Measurements from ENCODE around the gene GHRHR. TPM values are rescaled to one million over a fixed set of nuclear protein-coding genes. Genes with fewer than 3 reads are reported as not detected.

GHRHR gene
- total and polyA plus RNA-seq, 2 donors (not counting 1 experiment from before 2014, with no cell fraction given): not detected

DNA sequence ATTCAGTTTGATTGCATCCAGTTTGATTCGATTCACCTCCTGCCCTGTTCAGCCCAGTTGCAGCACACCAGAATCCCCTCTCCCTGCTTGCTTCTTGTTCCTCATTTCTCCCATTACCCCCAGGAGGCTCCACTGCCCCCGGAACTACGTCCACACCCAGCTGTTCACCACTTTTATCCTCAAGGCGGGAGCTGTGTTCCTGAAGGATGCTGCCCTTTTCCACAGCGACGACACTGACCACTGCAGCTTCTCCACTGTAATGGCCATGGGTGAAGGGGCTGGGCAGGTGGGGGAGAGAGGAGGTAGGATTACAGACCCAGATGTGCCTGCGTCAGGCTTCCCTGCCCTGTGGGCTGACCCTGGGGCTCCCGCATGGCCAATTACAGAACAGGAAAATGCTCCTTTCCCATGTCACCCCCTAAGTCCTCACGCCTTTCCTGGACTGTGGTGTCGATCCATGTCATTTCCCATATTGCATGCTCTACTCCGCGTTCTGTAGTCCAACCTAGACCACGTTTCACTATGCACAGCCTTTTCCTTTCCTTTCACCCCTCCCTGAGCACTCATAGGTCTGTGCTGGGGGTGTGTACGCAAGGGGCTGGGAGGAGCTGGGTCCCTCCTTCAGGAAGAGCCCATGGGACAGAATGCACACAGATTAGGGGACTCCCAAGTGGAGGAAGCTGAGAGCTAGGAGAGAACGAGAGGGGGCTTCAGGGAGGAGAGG, 8.2 kb downstream of the GHRHR start:
- no peak for ATAC-seq (ENCODE audit: low read depth)
- no peak overlapping the region for H3K4me2 ChIP-seq (replicated peaks; ENCODE audit: low read depth, low read length, poor library complexity, severe bottlenecking)

DNA sequence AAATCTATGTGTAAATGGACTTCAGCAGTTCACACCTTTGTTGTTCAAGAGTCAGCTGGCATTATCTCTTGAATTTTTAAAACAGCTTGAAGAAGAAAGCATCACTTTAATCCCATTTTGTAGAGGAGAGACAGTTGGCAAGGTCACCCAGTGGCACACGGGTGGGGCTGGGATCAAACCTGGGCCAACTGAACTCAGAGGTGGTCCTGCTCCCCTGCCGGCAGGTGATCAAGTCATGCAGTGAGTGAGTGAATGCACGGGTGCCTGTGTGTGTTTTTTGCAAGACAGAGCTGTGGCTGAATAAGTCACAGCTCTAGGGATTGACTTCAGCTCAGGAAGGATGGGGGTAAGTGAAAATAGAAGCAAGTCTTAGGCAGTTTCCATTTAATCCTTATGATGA, 9.5 kb downstream of the GHRHR start:
- H3K79me2 ChIP-seq (ENCODE audit: control insufficient read depth, insufficient read depth, low read length): no peaks in the 10 kb centered on the region
- no peaks in the 10 kb centered on the region for H4K20me1 ChIP-seq (ENCODE audit: control insufficient read depth, insufficient read depth, low read length, poor library complexity, severe bottlenecking)
- WGBS (ENCODE audit: insufficient coverage): 79% methylated on average over 3 of the region's 3 CpGs
- peaks cover 0 to 5% (median 0%) of the 10 kb centered on the region in 4 experiments for H3K27me3 ChIP-seq (replicated peaks in 1 of 4; ENCODE audit: control extremely low read depth in 1 of 4, control insufficient read depth in 3 of 4, insufficient read depth in 4 of 4, low read length in 3 of 4)
- ATAC-seq (ENCODE audit: low read depth) (no peak), DNase-seq (no peak)
- intact Hi-C loops (cut with micrococcal nuclease): no loop called here
- peaks cover 0 to 6% (median 0%) of the 10 kb centered on the region in 3 donors for H3K9me3 ChIP-seq (ENCODE audit: control extremely low read depth in 1 of 3, control insufficient read depth in 2 of 3, insufficient read depth in 1 of 3, low read length in 2 of 3)
- H3K9me3 Mint-ChIP-seq (ENCODE audit: insufficient read depth): no peaks in the 10 kb centered on the region
- no peak overlapping the region for H3K27ac ChIP-seq (ENCODE audit: low read length in 2 of 2)
- H3K27ac Mint-ChIP-seq: no peak overlapping the region
- H3K36me3 ChIP-seq (replicated peaks in 1 of 2; ENCODE audit: control extremely low read depth in 1 of 2, control insufficient read depth in 1 of 2, extremely low read depth in 1 of 2, insufficient read depth in 2 of 2, low read length in 1 of 2): no peaks in the 10 kb centered on the region
- H3K4me1 Mint-ChIP-seq: peaks cover 26% of the 10 kb centered on the region
- TF ChIP-seq, protein P1, sequence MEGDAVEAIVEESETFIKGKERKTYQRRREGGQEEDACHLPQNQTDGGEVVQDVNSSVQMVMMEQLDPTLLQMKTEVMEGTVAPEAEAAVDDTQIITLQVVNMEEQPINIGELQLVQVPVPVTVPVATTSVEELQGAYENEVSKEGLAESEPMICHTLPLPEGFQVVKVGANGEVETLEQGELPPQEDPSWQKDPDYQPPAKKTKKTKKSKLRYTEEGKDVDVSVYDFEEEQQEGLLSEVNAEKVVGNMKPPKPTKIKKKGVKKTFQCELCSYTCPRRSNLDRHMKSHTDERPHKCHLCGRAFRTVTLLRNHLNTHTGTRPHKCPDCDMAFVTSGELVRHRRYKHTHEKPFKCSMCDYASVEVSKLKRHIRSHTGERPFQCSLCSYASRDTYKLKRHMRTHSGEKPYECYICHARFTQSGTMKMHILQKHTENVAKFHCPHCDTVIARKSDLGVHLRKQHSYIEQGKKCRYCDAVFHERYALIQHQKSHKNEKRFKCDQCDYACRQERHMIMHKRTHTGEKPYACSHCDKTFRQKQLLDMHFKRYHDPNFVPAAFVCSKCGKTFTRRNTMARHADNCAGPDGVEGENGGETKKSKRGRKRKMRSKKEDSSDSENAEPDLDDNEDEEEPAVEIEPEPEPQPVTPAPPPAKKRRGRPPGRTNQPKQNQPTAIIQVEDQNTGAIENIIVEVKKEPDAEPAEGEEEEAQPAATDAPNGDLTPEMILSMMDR (IDR thresholded peaks at IDR 0.05): no peak
- no peak for TF ChIP-seq EZH2 (IDR thresholded peaks at IDR 0.05; ENCODE audit: borderline replicate concordance, insufficient read depth, low read depth, low read length, poor library complexity, severe bottlenecking)
- peaks cover 22% of the 10 kb centered on the region for H3K27me3 Mint-ChIP-seq
- ChIA-PET POLR2A (no interaction called here), CTCF (interaction anchor here (1.7 to 2.5 kb wide), 2 partner anchors 11 to 34 kb away, joined by 12 to 20 read pairs; no protein-coding TSS in a partner anchor)
- H3K4me3 ChIP-seq (ENCODE audit: control extremely low read depth in 1 of 5, extremely low read depth in 1 of 5, insufficient read depth in 1 of 5, low read depth in 2 of 5, low read length in 4 of 5): no peak overlapping the region
- no peak overlapping the region for H2AFZ ChIP-seq (ENCODE audit: insufficient read depth, low read depth, low read length, poor library complexity, severe bottlenecking)
- peaks cover 4 to 19% of the 10 kb centered on the region in 2 donors for H3K4me1 ChIP-seq (ENCODE audit: control insufficient read depth in 2 of 2, insufficient read depth in 2 of 2, low read length in 2 of 2)
- H3K4me2 ChIP-seq (replicated peaks; ENCODE audit: low read depth, low read length, poor library complexity, severe bottlenecking): no peak overlapping the region
- H3K9ac ChIP-seq (ENCODE audit: low read length): no peak overlapping the region
- H3K4me3 Mint-ChIP-seq: no peak overlapping the region

More for the DNA sequence above, 8.2 kb downstream of the GHRHR start:
- Mint-ChIP-seq H3K27me3 (peaks cover 10% of the 10 kb centered on the region), H3K27ac (no peak overlapping the region), H3K4me1 (peaks cover 29% of the 10 kb centered on the region), H3K9me3 (ENCODE audit: insufficient read depth) (no peaks in the 10 kb centered on the region), H3K4me3 (no peak overlapping the region)
- H3K27me3 ChIP-seq (replicated peaks in 1 of 4; ENCODE audit: control extremely low read depth in 1 of 4, control insufficient read depth in 3 of 4, insufficient read depth in 4 of 4, low read length in 3 of 4): peaks cover 0 to 5% (median 0%) of the 10 kb centered on the region in 4 experiments
- 51% methylated on average over 12 of the region's 15 CpGs for WGBS (ENCODE audit: insufficient coverage)
- no peak for DNase-seq
- H3K27ac ChIP-seq (ENCODE audit: low read length in 2 of 2): no peak overlapping the region
- H3K9me3 ChIP-seq (ENCODE audit: control extremely low read depth in 1 of 3, control insufficient read depth in 2 of 3, insufficient read depth in 1 of 3, low read length in 2 of 3): peaks cover 0 to 6% (median 0%) of the 10 kb centered on the region in 3 donors
- POLR2A ChIA-PET: no interaction called here
- H3K36me3 ChIP-seq (replicated peaks in 1 of 2; ENCODE audit: control extremely low read depth in 1 of 2, control insufficient read depth in 1 of 2, extremely low read depth in 1 of 2, insufficient read depth in 2 of 2, low read length in 1 of 2): no peaks in the 10 kb centered on the region
- intact Hi-C loops (cut with micrococcal nuclease): no loop called here
- no peaks in the 10 kb centered on the region for H4K20me1 ChIP-seq (ENCODE audit: control insufficient read depth, insufficient read depth, low read length, poor library complexity, severe bottlenecking)
- no peak overlapping the region for H3K9ac ChIP-seq (ENCODE audit: low read length)
- no peak overlapping the region for H2AFZ ChIP-seq (ENCODE audit: insufficient read depth, low read depth, low read length, poor library complexity, severe bottlenecking)
- H3K79me2 ChIP-seq (ENCODE audit: control insufficient read depth, insufficient read depth, low read length): no peaks in the 10 kb centered on the region
- H3K4me1 ChIP-seq (ENCODE audit: control insufficient read depth in 2 of 2, insufficient read depth in 2 of 2, low read length in 2 of 2): peaks cover 4 to 19% of the 10 kb centered on the region in 2 donors
- no peak overlapping the region for H3K4me3 ChIP-seq (ENCODE audit: control extremely low read depth in 1 of 5, extremely low read depth in 1 of 5, insufficient read depth in 1 of 5, low read depth in 2 of 5, low read length in 4 of 5)
- TF ChIP-seq EZH2 (IDR thresholded peaks at IDR 0.05; ENCODE audit: borderline replicate concordance, insufficient read depth, low read depth, low read length, poor library complexity, severe bottlenecking): no peak
- TF ChIP-seq, protein P1 (IDR thresholded peaks at IDR 0.05): no peak
- CTCF ChIA-PET: interaction anchor here (1.0 to 1.2 kb wide), 2 partner anchors 11 to 13 kb away, joined by 3 to 6 read pairs; no protein-coding TSS in a partner anchor

Data from B cell (primary cell).